ENCODE measurements around the gene RAN.

DNA sequence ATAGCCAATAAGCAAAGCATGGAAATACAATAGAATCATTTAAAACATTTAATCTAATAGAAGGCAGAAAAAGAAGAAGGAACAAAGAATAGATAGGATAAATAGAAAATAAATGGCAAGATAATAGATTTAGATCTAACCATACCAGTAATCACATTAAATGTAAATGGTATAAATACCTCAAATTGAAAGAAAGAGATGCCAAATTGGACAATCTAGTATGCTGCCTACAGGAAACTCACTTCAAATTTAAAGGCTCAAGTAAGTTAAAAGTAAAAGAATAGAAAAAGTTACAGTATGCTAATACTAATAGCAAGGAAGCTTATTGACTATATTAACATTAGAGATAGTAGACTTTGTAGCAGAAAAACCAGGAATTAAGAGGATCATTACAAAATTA lies 40.1 kb downstream of the RAN start:
- no peak for TF ChIP-seq EP300 (IDR thresholded peaks at IDR 0.05)
- TF ChIP-seq, protein P1, sequence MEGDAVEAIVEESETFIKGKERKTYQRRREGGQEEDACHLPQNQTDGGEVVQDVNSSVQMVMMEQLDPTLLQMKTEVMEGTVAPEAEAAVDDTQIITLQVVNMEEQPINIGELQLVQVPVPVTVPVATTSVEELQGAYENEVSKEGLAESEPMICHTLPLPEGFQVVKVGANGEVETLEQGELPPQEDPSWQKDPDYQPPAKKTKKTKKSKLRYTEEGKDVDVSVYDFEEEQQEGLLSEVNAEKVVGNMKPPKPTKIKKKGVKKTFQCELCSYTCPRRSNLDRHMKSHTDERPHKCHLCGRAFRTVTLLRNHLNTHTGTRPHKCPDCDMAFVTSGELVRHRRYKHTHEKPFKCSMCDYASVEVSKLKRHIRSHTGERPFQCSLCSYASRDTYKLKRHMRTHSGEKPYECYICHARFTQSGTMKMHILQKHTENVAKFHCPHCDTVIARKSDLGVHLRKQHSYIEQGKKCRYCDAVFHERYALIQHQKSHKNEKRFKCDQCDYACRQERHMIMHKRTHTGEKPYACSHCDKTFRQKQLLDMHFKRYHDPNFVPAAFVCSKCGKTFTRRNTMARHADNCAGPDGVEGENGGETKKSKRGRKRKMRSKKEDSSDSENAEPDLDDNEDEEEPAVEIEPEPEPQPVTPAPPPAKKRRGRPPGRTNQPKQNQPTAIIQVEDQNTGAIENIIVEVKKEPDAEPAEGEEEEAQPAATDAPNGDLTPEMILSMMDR (IDR thresholded peaks at IDR 0.05): no peak
